Ovary (tissue), 9 donors: ENCODE measurements around the gene PACS2. TPM values are rescaled to one million over a fixed set of nuclear protein-coding genes. Genes with fewer than 3 reads are reported as not detected.

Experiments used
- DNase-seq, 5 donors: peaks; one replicate each; pipeline ENCODE4 v3.0.0-alpha.2; 2019 to 2020
- H3K27ac ChIP-seq, 2 donors: fragments of 200-600 bp; one replicate each; pipeline versions ENCODE4 v1.5.1 to v1.8.0; 2019 to 2022
- H3K27me3 ChIP-seq: fragments of 200-600 bp; one replicate; pipeline ENCODE4 v1.8.0; 2022
- H3K36me3 ChIP-seq: fragments of 200-600 bp; sonication (generic); one replicate; pipeline ENCODE4 v1.5.1; 2019
- H3K4me1 ChIP-seq: one replicate; pipeline ENCODE4 v1.8.1; 2013; ENCODE audit warnings: mild to moderate bottlenecking, moderate library complexity; ENCODE audit not compliant: insufficient read depth
- H3K4me3 ChIP-seq: fragments of 200-600 bp; sonication (generic); one replicate; pipeline ENCODE4 v1.5.1; 2017
- H3K9me3 ChIP-seq, 2 donors: fragments of 200-600 bp in 1 of 2; sonication (generic) in 1 of 2; one replicate each; pipeline versions ENCODE4 v1.5.1 to v1.8.1; 2013 to 2019; ENCODE audit warnings: mild to moderate bottlenecking in 1 of 2, moderate library complexity in 1 of 2
- EP300 ChIP-seq: sonication (generic); formaldehyde crosslinking; IDR thresholded peaks from one replicate; pipeline ENCODE4 v1.6.1; 2017; ENCODE audit warnings: antibody characterized with exemption
- POLR2A ChIP-seq: fragments of 450-650 bp; IDR thresholded peaks from one replicate; pipeline ENCODE4 v1.6.1; 2017; ENCODE audit warnings: antibody characterized with exemption, mild to moderate bottlenecking, moderate library complexity
- WGBS, 3 donors: extraction: QIAGEN DNeasy Blood & Tissue Kit in 1 of 3; methylation state at CpG; one replicate each; pipeline versions ENCODE4 v1.1.5 to v1.1.7; 2013 to 2017; 5-methylcytosine and 5-hydroxymethylcytosine counted together
- intact Hi-C, 4 donors: fragments of 100-400 bp; cut with DNase I; formaldehyde crosslinking; loops; one replicate each; pipeline versions ENCODE4 v1.11.0 to v1.15.1; 2022 to 2023
- polyA plus RNA-seq, 2 donors: library from polyadenylated mRNA; stranded (reverse); fragments of 200-250 nt in 1 of 2; fragments of 350-450 nt in 1 of 2; fragmentation: Illumina TruSeq in 1 of 2; extraction: RNeasy Lipid Tissue Mini Kit (QIAGEN cat#74804) in 1 of 2; gene quantifications; one replicate each; pipeline ENCODE4 v1.2.3, GENCODE V29; 2013 to 2014
- total RNA-seq, 7 donors: library from RNA; depleted of rRNA in 2 of 7; stranded (reverse); fragments of >200 nt in 2 of 7; fragmentation: NEBNext Ultra II Directional in 3 of 7; extraction: Animal tissue kit (Norgen Biotek cat#: 25700) in 3 of 7; gene quantifications; one replicate each; pipeline versions ENCODE4 v1.1.0 to v1.2.4, GENCODE V29; 2016 to 2023
- TF ChIP-seq, protein P1 (sequence below), 3 donors: fragments of 450-650 bp in 2 of 3; fragments of 200-600 bp in 1 of 3; IDR thresholded peaks; one replicate each; pipeline versions ENCODE4 v1.5.1 to v1.8.0; 2016 to 2022; ENCODE audit warnings: antibody characterized with exemption in 3 of 3, mild to moderate bottlenecking in 1 of 3
- donor health status: DM: no; HTN: no; CAD: no; lungs with moderate emphysema.
- donor health status: DM: no; HTN: no; CAD: no.
- donor health status: Bipolar disorder and iron deficiency.
- donor health status: DM: yes; HTN: yes; CAD: no.
- donor health status: DM: no; HTN: no; CAD: no.
- donor health status: DM: yes; HTN: yes; CAD: no.

The PACS2 gene
- total and polyA plus RNA-seq, 9 donors: 21.2 to 91.9 (median 60.6) TPM

DNA sequence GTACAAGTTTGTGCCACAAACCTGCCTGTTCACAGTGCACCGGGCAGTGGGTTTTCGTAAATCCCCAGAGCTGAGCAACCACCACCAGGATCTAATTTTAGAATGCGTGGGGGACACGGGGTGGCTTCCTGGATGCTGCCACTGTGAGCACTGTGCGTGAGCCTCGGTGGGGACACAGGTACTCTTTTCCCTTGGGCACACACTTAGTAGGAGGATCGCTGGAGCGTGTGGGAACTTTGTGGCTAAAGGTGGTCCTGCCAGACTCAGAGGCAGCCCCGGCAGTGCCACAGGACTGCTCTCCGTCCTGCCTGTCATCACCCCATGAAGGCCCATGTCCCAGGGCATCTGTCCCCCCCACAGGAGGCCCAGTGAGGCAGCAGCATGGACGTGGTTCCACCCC lies 45.1 kb upstream of the PACS2 start:
- DNase-seq: no peak
- Histone ChIP-seq H3K9me3 (no peaks in the 10 kb centered on the region), H3K4me3 (no peak overlapping the region), H3K4me1 (no peaks in the 10 kb centered on the region), H3K36me3 (no peaks in the 10 kb centered on the region), H3K27me3 (no peaks in the 10 kb centered on the region), H3K27ac (no peak overlapping the region)
- intact Hi-C loops: loop anchor here in 1 of 4 donors (10.0 kb wide), 1 partner anchor 175 kb away; no protein-coding TSS in a partner anchor
- 83 to 88% (median 86%) methylated on average over 11 of the region's 11 CpGs for WGBS, 3 donors
- TF ChIP-seq, protein P1, sequence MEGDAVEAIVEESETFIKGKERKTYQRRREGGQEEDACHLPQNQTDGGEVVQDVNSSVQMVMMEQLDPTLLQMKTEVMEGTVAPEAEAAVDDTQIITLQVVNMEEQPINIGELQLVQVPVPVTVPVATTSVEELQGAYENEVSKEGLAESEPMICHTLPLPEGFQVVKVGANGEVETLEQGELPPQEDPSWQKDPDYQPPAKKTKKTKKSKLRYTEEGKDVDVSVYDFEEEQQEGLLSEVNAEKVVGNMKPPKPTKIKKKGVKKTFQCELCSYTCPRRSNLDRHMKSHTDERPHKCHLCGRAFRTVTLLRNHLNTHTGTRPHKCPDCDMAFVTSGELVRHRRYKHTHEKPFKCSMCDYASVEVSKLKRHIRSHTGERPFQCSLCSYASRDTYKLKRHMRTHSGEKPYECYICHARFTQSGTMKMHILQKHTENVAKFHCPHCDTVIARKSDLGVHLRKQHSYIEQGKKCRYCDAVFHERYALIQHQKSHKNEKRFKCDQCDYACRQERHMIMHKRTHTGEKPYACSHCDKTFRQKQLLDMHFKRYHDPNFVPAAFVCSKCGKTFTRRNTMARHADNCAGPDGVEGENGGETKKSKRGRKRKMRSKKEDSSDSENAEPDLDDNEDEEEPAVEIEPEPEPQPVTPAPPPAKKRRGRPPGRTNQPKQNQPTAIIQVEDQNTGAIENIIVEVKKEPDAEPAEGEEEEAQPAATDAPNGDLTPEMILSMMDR (IDR thresholded peaks at IDR 0.05): no peak

DNA sequence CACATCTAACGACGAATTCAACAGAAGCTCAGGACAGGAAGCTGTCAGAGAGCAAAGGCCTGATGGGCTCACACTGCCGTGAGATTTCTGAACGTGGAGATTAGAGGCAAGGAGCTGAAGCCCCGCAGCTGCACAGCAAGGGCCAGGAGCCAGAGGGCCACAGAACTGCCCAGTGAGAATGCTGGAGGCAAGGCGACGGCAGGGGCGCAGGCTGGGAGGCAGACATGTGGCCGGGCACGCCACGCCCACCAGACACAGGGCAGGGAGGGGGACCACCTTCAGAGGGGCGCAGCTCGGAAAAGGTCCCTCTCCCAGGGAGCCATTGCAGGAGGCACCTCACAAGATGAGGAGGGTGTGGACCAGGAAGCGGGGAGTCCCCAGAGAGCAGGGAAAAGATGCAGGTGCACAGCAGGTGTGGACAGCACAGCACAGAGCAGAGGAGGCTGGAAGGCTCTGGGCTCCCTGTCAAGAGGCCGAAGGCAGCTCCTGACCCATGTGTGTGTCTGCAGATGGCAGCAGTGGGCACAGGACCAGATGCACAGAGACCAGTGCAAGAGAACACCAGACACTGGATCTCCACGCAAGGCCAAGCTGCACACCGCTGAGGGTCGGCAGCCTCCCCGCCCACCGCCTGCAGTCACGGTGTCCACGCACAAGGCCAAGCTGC lies 43.2 kb upstream of the PACS2 start:
- DNase-seq: no peak
- H3K27ac ChIP-seq: no peak overlapping the region
- 87 to 88% (median 88%) methylated on average over 21 to 22 of the region's 22 CpGs for WGBS, 3 donors
- no peaks in the 10 kb centered on the region for H3K36me3 ChIP-seq
- intact Hi-C loops: no loop called here
- no peaks in the 10 kb centered on the region for H3K27me3 ChIP-seq
- H3K4me1 ChIP-seq: no peaks in the 10 kb centered on the region
- no peak overlapping the region for H3K4me3 ChIP-seq
- no peaks in the 10 kb centered on the region for H3K9me3 ChIP-seq
- TF ChIP-seq POLR2A (no peak), EP300 (no peak)
- TF ChIP-seq, protein P1 (IDR thresholded peaks at IDR 0.05): no peak

DNA sequence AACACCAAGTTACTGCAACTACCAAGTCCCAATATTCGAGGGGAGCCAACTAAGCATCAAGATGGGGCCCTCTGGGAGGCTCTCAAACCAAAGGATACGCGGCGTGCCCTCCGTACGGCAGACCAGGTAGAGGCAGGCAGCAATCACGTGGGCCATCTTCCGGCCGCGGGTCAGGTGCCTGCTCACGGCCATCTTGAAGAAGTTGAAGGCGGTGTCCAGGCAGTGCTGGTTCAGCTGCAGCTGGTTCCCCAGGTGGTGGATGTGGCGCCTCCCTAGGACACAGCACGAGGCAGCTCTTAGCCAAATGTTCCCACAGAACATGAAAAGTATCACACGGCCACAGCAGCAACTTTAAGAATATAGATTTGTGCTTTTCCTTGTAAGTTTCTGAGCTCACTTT lies 41.9 kb upstream of the PACS2 start:
- WGBS, 3 donors: 81 to 93% (median 90%) methylated on average over 15 of the region's 15 CpGs
- no peaks in the 10 kb centered on the region for H3K36me3 ChIP-seq
- H3K27ac ChIP-seq: no peak overlapping the region
- no peak overlapping the region for H3K4me3 ChIP-seq
- intact Hi-C loops: no loop called here
- H3K9me3 ChIP-seq: no peaks in the 10 kb centered on the region
- no peak for DNase-seq
- no peaks in the 10 kb centered on the region for H3K27me3 ChIP-seq
- no peak for TF ChIP-seq EP300
- TF ChIP-seq, protein P1 (IDR thresholded peaks at IDR 0.05): no peak
- TF ChIP-seq POLR2A: no peak
- H3K4me1 ChIP-seq: no peaks in the 10 kb centered on the region

DNA sequence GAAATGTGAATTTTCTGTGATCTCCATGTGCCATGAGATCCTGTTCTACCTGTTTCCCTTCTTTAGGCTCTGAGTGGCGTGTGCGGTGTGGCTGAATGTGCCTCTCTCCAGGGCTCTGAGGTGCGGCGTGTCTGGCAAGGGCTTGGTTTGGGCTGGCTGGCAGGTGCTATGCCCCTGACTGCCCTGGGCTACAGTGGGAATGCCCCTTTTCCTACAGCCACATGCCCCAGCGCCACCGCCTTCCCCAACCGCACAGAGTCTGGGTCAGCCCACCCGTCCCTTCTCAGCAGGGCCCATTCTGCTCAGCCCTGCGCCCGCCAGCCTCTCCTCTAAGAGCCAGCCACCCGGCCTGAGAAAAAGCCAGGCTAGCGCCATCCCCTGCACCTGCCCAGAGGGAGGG lies 41.5 kb upstream of the PACS2 start:
- H3K4me1 ChIP-seq: no peaks in the 10 kb centered on the region

More for the DNA sequence above, 41.5 kb upstream of the PACS2 start:
- H3K9me3 ChIP-seq: no peaks in the 10 kb centered on the region
- H3K4me3 ChIP-seq: no peak overlapping the region
- TF ChIP-seq, protein P1 (IDR thresholded peaks at IDR 0.05): no peak
- TF ChIP-seq EP300 (no peak), POLR2A (no peak)
- no peak overlapping the region for H3K27ac ChIP-seq
- 93 to 95% (median 95%) methylated on average over 12 of the region's 12 CpGs for WGBS, 3 donors
- intact Hi-C loops: no loop called here
- H3K36me3 ChIP-seq: no peaks in the 10 kb centered on the region
- DNase-seq: no peak
- no peaks in the 10 kb centered on the region for H3K27me3 ChIP-seq
